H9 (cell line): ENCODE data around the gene SULT1A1. TPM values are rescaled to one million over a fixed set of nuclear protein-coding genes. Genes with fewer than 3 reads are reported as not detected.

Source experiments
- DNase-seq: peaks from one replicate; pipeline ENCODE4 v3.0.0-alpha.2; 2017
- H2AFZ ChIP-seq: one replicate; pipeline ENCODE4 v1.6.1; 2013; ENCODE audit warnings: mild to moderate bottlenecking, low read length, control low read depth, moderate library complexity
- H2AK5ac ChIP-seq: 2 replicates; pipeline ENCODE4 v1.6.1; 2013; ENCODE audit warnings: low read length, control low read depth, mixed read lengths; ENCODE audit not compliant: insufficient read length
- H2BK120ac ChIP-seq: one replicate; pipeline ENCODE4 v1.6.1; 2013; ENCODE audit warnings: low read depth, mild to moderate bottlenecking, low read length, control low read depth, inconsistent platforms; ENCODE audit not compliant: poor library complexity, severe bottlenecking
- H2BK12ac ChIP-seq: 2 replicates; pipeline ENCODE4 v1.6.1; 2013; ENCODE audit warnings: low read length, control low read depth, mixed read lengths, low read depth; ENCODE audit not compliant: insufficient read length
- H2BK15ac ChIP-seq: 2 replicates; pipeline ENCODE4 v1.6.1; 2013; ENCODE audit warnings: low read depth, low read length, control low read depth
- H2BK20ac ChIP-seq: one replicate; pipeline ENCODE4 v1.6.1; 2013; ENCODE audit warnings: low read depth, mild to moderate bottlenecking, low read length, control low read depth, inconsistent platforms; ENCODE audit not compliant: poor library complexity, severe bottlenecking
- H2BK5ac ChIP-seq: 2 replicates; pipeline ENCODE4 v1.6.1; 2013; ENCODE audit warnings: low read length, control low read depth, mixed read lengths; ENCODE audit not compliant: insufficient read length
- H3K14ac ChIP-seq: 2 replicates; pipeline ENCODE4 v1.6.1; 2013; ENCODE audit warnings: low read length, control low read depth; ENCODE audit not compliant: insufficient read depth
- H3K18ac ChIP-seq: 2 replicates; pipeline ENCODE4 v1.6.1; 2013; ENCODE audit warnings: low read depth, mild to moderate bottlenecking, mixed read lengths, low read length, control low read depth; ENCODE audit not compliant: insufficient read length
- H3K23ac ChIP-seq: 2 replicates; pipeline ENCODE4 v1.6.1; 2013; ENCODE audit warnings: low read length, control low read depth, mixed read lengths, low read depth; ENCODE audit not compliant: insufficient read length
- H3K23me2 ChIP-seq: 2 replicates; pipeline ENCODE4 v1.6.1; 2013; ENCODE audit warnings: low read depth, mild to moderate bottlenecking, mixed read lengths, low read length, control low read depth; ENCODE audit not compliant: insufficient read length, poor library complexity, severe bottlenecking
- H3K27ac ChIP-seq: 2 replicates; pipeline ENCODE4 v1.5.1; 2013; ENCODE audit warnings: low read length, control low read depth, mixed read lengths, low read depth; ENCODE audit not compliant: insufficient read length
- H3K27me3 ChIP-seq: 2 replicates; pipeline ENCODE4 v1.6.1; 2013; ENCODE audit warnings: low read length, control low read depth, inconsistent platforms; ENCODE audit not compliant: insufficient read depth
- H3K4ac ChIP-seq: 2 replicates; pipeline ENCODE4 v1.6.1; 2013; ENCODE audit warnings: low read depth, mild to moderate bottlenecking, control low read depth, inconsistent platforms, low read length, moderate library complexity
- H3K4me1 ChIP-seq: 2 replicates; pipeline ENCODE4 v1.6.1; 2013; ENCODE audit warnings: low read length, control low read depth, inconsistent platforms; ENCODE audit not compliant: insufficient read depth
- H3K4me2 ChIP-seq: 2 replicates; pipeline ENCODE4 v1.6.1; 2013; ENCODE audit warnings: low read length, control low read depth, mixed read lengths; ENCODE audit not compliant: insufficient read length, insufficient read depth
- H3K56ac ChIP-seq: 2 replicates; pipeline ENCODE4 v1.6.1; 2013; ENCODE audit warnings: low read depth, mild to moderate bottlenecking, mixed read lengths, low read length, control low read depth; ENCODE audit not compliant: insufficient read length
- H3K79me1 ChIP-seq: 2 replicates; pipeline ENCODE4 v1.6.1; 2013; ENCODE audit warnings: low read depth, mild to moderate bottlenecking, moderate library complexity, low read length, control low read depth, inconsistent platforms; ENCODE audit not compliant: insufficient read depth, poor library complexity, severe bottlenecking
- H3K79me2 ChIP-seq: 2 replicates; pipeline ENCODE4 v1.6.1; 2013; ENCODE audit warnings: low read length, control low read depth, inconsistent platforms; ENCODE audit not compliant: insufficient read depth
- H3K9ac ChIP-seq: 2 replicates; pipeline ENCODE4 v1.6.1; 2013; ENCODE audit warnings: low read length, control low read depth, mixed read lengths; ENCODE audit not compliant: insufficient read length; ENCODE audit errors: extremely low read depth
- H3K9me3 ChIP-seq: one replicate; pipeline ENCODE4 v1.6.1; 2013; ENCODE audit warnings: low read depth, low read length, inconsistent platforms; ENCODE audit not compliant: control insufficient read depth
- H3T11ph ChIP-seq: one replicate; pipeline ENCODE4 v1.6.1; 2013; ENCODE audit warnings: mild to moderate bottlenecking, low read length, control low read depth, inconsistent platforms
- H4K20me1 ChIP-seq: one replicate; pipeline ENCODE4 v1.6.1; 2013; ENCODE audit not compliant: control insufficient read depth, insufficient read length, insufficient read depth
- H4K5ac ChIP-seq: 2 replicates; pipeline ENCODE4 v1.6.1; 2013; ENCODE audit warnings: low read depth, mild to moderate bottlenecking, mixed read lengths, low read length, control low read depth; ENCODE audit not compliant: insufficient read length
- H4K8ac ChIP-seq: replicated peaks from 2 replicates; pipeline ENCODE4 v1.6.1; 2013; ENCODE audit warnings: low read length, control low read depth, mixed read lengths, low read depth; ENCODE audit not compliant: insufficient read length
- H4K91ac ChIP-seq: 2 replicates; pipeline ENCODE4 v1.6.1; 2013; ENCODE audit warnings: low read depth, mild to moderate bottlenecking, moderate library complexity, mixed read lengths, low read length, control low read depth; ENCODE audit not compliant: insufficient read length
- H3K27ac Mint-ChIP-seq, 3 experiments: 2 replicates in 2 of 3; 3 replicates in 1 of 3; pipeline ENCODE4 v1.8.0; 2020 to 2021; ENCODE audit warnings: mixed read lengths in 3 of 3, mild to moderate bottlenecking in 1 of 3, moderate library complexity in 1 of 3
- H3K27me3 Mint-ChIP-seq: 2 replicates; pipeline ENCODE4 v1.8.0; 2021; ENCODE audit warnings: low read depth, mild to moderate bottlenecking, moderate library complexity, mixed read lengths
- H3K36me3 Mint-ChIP-seq, 3 experiments: 2 replicates in 2 of 3; 3 replicates in 1 of 3; pipeline ENCODE4 v1.8.0; 2020 to 2021; ENCODE audit warnings: low read depth in 3 of 3, mixed read lengths in 3 of 3; ENCODE audit not compliant: insufficient read depth in 1 of 3
- H3K4me1 Mint-ChIP-seq, 2 experiments: 2 replicates each; pipeline ENCODE4 v1.8.0; 2020; ENCODE audit warnings: mixed read lengths in 2 of 2
- H3K4me3 Mint-ChIP-seq, 2 experiments: 2 replicates in 1 of 2; 3 replicates in 1 of 2; pipeline ENCODE4 v1.8.0; 2020 to 2021; ENCODE audit warnings: mild to moderate bottlenecking in 2 of 2, mixed read lengths in 2 of 2, moderate library complexity in 1 of 2
- H3K9me3 Mint-ChIP-seq, 2 experiments: 2 replicates in 1 of 2; 3 replicates in 1 of 2; pipeline ENCODE4 v1.8.0; 2020; ENCODE audit warnings: mild to moderate bottlenecking in 2 of 2, mixed read lengths in 2 of 2, moderate library complexity in 1 of 2
- WGBS: extraction: QIAGEN DNeasy Blood & Tissue Kit; methylation state at CpG from one replicate; pipeline ENCODE4 v1.1.7; 2013; ENCODE audit warnings: missing lambda C conversion rate, low lambda C conversion rate, mixed read lengths; ENCODE audit not compliant: insufficient read length; ENCODE audit errors: extremely low coverage; 5-methylcytosine and 5-hydroxymethylcytosine counted together
- total RNA-seq: library from RNA; stranded (reverse); gene quantifications from 2 replicates; pipeline ENCODE4 v1.2.1, GENCODE V29; 2021
- TF ChIP-seq, protein P1 (sequence below): fragments of 200-600 bp; sonication (generic); conservative IDR thresholded peaks from 3 replicates; pipeline ENCODE4 v1.8.0; 2021; ENCODE audit warnings: antibody characterized with exemption, mild to moderate bottlenecking

Gene SULT1A1
- total RNA-seq, 1 experiment from 2014 or later = 4.8 TPM

DNA sequence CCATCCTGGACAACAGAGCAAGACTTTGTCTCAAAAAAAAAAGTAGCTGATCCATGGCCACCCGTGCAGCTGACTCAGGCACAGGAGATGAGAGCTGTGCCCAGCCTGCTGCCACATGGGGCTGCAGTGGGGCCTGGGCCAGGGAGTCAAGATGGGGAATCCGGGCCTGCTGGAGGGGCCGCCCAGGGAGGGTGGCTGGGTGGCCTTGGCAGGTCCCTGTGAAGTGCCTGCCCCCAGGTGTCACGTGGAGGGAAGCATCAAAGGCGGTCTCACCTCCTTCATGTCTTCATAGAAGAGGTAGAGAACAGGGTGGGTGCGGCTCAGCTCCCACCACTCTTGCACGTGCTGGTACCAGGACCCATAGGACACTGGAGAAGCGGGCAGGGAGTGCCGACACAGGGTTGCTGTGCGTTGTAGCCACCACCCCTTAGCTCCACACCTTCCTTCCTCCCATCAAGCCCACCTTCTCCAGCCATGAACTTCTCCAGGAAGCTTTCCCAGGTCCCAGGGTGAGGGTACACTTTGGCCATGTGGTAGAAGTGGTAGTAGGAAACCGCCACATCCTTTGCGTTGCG, 16.8 kb downstream of the SULT1A1 start:
- Histone ChIP-seq H3K4me2 (no peak overlapping the region), H3K14ac (no peak overlapping the region), H3K4ac (no peak overlapping the region), H2BK5ac (no peak overlapping the region), H3K56ac (no peak overlapping the region), H2BK12ac (no peak overlapping the region), H3K27ac (no peak overlapping the region), H3K27me3 (no peaks in the 10 kb centered on the region), H3T11ph (no peak overlapping the region), H4K5ac (no peak overlapping the region), H2AK5ac (no peak overlapping the region), H3K79me1 (no peaks in the 10 kb centered on the region), H2BK15ac (no peak overlapping the region), H3K23ac (no peak overlapping the region), H3K79me2 (no peaks in the 10 kb centered on the region), H2BK20ac (no peak overlapping the region), H4K91ac (no peak overlapping the region), H3K18ac (no peak overlapping the region), H4K20me1 (no peaks in the 10 kb centered on the region), H3K9me3 (no peaks in the 10 kb centered on the region), H2AFZ (no peak overlapping the region), H3K9ac (no peak overlapping the region), H4K8ac (no peak overlapping the region), H3K23me2 (no peaks in the 10 kb centered on the region), H2BK120ac (no peak overlapping the region), H3K4me1 (no peaks in the 10 kb centered on the region; the same call in 1 of the 2 replicates)
- Mint-ChIP-seq H3K9me3 (no peaks in the 10 kb centered on the region), H3K36me3 (peaks cover 13 to 37% (median 23%) of the 10 kb centered on the region in 3 experiments), H3K27ac (no peak overlapping the region; a peak in 1 of 7 replicates), H3K4me1 (peaks cover 19 to 23% of the 10 kb centered on the region in 2 experiments), H3K4me3 (no peak overlapping the region), H3K27me3 (no peaks in the 10 kb centered on the region)
- TF ChIP-seq, protein P1, sequence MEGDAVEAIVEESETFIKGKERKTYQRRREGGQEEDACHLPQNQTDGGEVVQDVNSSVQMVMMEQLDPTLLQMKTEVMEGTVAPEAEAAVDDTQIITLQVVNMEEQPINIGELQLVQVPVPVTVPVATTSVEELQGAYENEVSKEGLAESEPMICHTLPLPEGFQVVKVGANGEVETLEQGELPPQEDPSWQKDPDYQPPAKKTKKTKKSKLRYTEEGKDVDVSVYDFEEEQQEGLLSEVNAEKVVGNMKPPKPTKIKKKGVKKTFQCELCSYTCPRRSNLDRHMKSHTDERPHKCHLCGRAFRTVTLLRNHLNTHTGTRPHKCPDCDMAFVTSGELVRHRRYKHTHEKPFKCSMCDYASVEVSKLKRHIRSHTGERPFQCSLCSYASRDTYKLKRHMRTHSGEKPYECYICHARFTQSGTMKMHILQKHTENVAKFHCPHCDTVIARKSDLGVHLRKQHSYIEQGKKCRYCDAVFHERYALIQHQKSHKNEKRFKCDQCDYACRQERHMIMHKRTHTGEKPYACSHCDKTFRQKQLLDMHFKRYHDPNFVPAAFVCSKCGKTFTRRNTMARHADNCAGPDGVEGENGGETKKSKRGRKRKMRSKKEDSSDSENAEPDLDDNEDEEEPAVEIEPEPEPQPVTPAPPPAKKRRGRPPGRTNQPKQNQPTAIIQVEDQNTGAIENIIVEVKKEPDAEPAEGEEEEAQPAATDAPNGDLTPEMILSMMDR = no peak
- no CpG with 5 or more reads among the region's 13 CpGs for WGBS
- no peak for DNase-seq
